H54 (cell line): ENCODE results near the gene GALNT9.
"Not testable (repeated sequence)": the region's sequence is repeated elsewhere in the genome, so short reads cannot be mapped to it uniquely, and the experiment has no call there.

Experiments
- DNase-seq: peaks from one replicate; pipeline ENCODE4 v3.0.0; 2011; ENCODE audit warnings: low spot score, mixed read lengths; ENCODE audit not compliant: insufficient read length
- FAIRE-seq: peaks from 3 replicates; lab custom pipeline; 2011; peaks lifted over from hg19 to GRCh38; lab: Jason Lieb, UNC
- POLR2A ChIP-seq: IDR thresholded peaks from 2 replicates; pipeline ENCODE4 v1.6.1; 2011; ENCODE audit warnings: low read depth, mild to moderate bottlenecking, low read length

The GALNT9 gene

GRCh38 chr12:132248453-132249167 is 80.8 kb downstream of the GALNT9 start:
- FAIRE-seq: no peak
- no peak for TF ChIP-seq POLR2A
- no peak for DNase-seq

DNA sequence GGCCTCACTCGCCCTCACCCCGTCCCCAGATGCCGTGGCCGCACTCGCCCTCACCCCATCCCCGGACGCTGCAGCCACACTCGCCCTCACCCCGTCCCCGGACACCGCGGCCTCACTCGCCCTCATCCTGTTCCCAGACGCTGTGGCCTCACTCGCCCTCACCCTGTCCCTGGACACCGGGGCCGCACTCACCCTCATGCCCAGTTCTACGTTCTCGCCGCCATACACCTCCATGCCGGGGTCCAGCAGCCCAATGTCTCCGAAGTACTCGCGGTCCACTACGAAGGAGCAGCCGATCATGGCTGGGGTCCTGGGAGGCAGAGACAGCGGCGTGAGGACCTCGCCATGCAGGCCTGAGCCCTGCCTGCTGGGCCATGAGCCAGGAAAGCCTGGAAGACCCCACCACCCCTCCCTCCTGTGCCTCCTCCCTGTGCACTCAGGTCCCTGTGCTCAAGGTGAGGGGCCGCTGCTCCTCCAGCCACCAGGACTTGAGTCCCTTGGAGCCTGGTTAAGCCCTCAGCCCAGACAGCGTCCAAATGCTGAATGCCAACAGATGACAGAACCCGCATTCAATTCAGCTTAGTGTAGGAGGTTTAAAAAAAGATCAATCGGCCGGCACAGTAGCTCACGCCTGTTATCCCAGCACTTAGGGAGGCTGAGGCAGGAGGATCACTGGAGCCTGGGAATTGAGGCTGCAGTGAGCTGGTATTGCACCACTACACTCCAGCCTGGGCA is 81.5 kb downstream of the GALNT9 start:
- TF ChIP-seq POLR2A: no peak
- no peak for DNase-seq
- FAIRE-seq: no peak

DNA sequence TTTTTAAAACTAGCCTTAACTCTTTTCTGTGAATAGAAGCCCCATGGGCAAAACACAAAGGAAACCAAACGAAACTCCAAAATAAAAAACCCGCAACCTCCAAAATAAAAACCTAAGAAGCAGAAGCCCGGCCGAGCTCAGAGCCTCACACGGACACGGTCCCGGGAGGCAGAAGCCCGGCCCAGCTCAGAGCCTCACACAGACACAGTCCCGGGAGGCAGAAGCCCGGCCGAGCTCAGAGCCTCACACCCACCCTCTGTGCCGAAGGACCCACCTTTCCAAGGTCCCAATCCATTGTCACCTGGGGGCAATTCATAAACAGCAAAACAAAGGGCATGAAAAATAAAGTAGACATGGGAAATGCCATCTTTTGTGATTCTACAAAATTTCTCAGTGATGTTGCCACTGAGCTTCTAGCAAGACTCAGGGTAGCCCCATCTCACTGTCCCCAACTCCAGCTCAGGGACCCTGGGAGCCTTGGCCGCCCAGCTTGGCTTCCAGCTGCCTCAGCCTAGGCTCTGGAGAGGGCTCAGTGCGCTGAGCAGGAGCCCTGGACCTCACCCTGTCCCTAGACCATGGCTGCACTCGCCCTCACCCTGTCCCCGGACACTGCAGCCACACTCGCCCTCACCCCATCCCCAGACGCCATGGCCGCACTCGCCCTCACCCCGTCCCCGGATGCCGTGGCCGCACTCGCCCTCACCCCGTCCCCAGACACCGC is 82.2 kb downstream of the GALNT9 start:
- DNase-seq (no peak), FAIRE-seq (no peak)
- TF ChIP-seq POLR2A: no peak

GRCh38 chr12:132245521-132246101 is 83.8 kb downstream of the GALNT9 start:
- FAIRE-seq (no peak), DNase-seq (no peak)
- TF ChIP-seq POLR2A: no peak

DNA sequence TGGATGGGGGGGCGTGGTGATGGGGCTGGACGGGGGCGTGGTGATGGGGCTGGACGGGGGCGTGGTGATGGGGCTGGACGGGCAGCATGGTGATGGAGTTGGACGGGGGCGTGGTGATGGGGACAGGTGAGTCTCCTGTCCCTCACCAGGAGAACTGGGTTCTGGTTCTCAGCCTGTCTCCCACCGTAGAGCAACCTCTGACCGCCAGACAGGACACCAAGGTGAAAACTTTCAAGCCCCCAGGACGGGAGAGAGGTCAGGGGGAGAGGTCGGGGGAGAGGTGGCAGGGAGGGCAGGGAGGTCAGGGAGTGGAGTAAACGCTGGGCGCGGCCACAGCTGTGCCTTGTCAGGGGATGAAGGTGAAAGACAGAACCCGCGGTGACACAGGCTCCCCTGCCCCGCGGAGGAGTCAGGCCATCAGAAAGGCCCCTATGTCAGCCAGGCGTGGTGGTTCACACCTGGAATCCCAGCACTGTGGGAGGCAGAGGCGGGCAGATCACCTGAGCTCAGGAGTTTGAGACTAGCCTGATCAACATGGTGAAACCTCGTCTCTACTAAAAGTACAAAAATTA is 84.6 kb downstream of the GALNT9 start:
- no peak for TF ChIP-seq POLR2A
- DNase-seq (no peak), FAIRE-seq (no peak)

DNA sequence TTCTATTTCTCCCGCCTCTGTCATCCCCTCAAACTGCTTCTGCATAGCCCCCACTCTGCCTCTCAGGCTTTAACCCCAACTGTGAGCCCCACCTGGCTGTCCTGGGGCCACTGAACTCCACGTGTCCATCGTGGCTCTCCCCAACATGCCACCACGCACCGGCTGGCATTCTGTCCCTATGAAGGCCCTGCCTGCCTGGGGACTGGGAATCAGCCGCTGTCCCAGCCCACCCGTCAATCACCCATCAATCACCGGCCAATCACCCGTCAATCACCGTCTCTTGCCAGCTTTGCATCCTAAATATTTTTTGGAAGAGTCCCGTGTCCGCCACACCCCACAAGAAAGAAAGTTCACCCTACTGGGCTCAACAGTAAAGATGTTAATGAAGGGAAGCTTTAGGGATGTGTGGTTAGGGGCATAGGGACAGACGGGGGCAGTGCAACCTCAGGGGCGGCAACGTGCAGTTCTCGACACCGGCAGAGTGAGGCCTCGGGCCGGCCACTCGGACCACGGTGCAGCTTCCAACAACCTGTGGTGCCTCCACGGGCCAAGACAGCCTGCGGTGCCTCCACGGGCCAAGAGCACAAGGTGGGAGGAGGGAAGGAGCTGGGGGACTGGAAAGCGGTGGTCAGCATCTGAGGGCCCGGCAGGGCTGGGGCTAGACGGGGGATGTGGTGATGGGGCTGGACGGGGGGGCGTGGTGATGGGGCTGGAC is 85.6 kb downstream of the GALNT9 start:
- TF ChIP-seq POLR2A: no peak
- FAIRE-seq (no peak), DNase-seq (no peak)

- not testable (repeated sequence) for DNase-seq, FAIRE-seq
Measured at GRCh38 chr12:132243171-132243570, 86.2 kb downstream of the GALNT9 start.

DNA sequence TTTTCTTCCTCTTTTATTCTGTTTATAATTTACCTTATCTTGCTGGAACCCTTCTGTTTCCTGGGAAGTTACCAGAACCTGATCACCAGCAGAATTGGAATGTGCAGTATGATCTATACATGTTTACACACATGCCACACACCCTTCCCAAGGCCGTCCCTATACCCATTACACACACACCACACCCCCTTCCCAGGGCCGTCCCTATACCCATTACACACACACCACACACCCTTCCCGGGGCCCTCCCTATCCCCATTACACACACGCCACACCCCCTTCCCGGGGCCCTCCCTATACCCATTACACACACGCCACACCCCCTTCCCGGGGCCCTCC is 88.8 kb downstream of the GALNT9 start:
- not testable (repeated sequence) for FAIRE-seq, DNase-seq

DNA sequence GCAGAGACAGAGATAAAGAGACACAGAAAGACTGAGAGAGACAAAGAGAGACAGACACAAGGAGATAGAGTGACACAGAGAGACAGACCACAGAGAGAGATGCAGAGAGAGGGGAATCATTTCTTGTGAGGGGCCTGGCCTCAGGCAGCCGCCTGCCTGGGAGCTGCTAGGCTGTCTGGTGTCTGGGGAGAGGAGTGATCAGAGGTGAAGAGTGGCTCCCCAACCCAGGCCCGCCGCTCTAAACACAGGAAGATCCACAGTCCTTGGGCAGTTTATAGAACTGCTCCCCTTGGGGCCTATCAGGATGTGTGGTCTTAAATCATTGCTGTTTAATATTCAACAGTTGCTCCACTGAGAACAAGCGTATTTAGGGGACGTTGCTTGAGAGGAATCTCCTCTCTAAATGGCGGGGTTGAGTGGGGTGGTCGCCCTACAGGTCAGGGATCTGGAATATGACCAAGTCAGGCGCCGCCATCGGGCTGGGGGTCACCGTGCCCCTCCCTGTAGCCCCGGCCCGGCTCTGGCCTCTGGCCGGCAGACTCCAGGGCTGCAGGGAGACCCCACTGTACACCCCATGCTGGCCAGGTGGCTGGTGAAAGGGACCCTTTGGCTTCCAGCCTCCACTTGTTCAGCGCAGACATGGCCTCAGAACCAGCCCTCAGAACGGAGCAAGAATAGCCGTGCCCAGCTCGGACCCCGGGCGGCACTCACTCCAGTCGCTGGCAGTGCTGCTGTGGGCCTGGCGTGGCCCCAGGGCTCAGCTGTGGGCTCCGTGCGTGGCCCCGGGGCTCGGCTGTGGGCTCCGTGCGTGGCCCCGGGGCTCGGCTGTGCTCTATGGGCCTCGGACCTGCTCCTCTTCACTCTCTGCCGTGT is 89.4 kb downstream of the GALNT9 start:
- FAIRE-seq (no peak), DNase-seq (no peak)
- no peak for TF ChIP-seq POLR2A

DNA sequence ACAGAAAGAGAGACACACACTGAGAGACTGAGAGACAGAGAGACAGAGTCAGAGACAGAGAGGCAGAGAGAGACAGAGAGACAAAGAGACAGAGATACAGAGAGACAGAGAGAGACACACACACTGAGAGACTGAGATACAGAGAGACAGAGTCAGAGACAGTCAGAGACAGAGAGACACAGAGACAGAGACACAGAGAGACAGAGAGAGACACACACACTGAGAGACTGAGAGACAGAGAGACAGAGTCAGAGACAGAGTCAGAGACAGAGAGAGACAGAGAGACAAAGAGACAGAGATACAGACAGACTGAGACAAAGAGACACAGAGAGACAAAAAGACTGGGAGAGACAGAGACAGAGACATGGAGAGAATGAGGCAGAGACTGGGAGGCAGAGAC is 90.0 kb downstream of the GALNT9 start:
- no peak for DNase-seq
- FAIRE-seq: no peak
- TF ChIP-seq POLR2A: no peak

DNA sequence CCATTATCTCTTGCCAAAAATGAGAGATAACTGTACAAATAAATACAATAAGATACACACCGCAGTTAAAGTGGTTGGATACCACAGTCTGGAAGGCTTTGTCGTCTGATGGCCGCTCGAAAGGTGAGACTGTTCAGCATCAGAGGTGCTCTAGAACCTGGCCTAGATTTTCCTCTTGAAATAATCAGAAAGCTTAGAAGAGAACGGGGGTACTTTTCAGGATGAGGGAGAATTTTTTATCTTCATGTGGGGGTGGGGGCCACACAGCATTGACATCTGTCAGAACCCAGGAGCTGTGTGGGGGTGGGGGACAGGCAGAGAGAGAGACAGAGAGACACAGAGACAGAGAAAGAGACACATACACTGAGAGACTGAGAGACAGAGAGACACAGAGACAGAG is 90.5 kb downstream of the GALNT9 start:
- no peak for DNase-seq
- FAIRE-seq: no peak
- TF ChIP-seq POLR2A: no peak

GRCh38 chr12:132238488-132238854 is 90.9 kb downstream of the GALNT9 start:
- DNase-seq: no peak
- no peak for FAIRE-seq
- TF ChIP-seq POLR2A: no peak

DNA sequence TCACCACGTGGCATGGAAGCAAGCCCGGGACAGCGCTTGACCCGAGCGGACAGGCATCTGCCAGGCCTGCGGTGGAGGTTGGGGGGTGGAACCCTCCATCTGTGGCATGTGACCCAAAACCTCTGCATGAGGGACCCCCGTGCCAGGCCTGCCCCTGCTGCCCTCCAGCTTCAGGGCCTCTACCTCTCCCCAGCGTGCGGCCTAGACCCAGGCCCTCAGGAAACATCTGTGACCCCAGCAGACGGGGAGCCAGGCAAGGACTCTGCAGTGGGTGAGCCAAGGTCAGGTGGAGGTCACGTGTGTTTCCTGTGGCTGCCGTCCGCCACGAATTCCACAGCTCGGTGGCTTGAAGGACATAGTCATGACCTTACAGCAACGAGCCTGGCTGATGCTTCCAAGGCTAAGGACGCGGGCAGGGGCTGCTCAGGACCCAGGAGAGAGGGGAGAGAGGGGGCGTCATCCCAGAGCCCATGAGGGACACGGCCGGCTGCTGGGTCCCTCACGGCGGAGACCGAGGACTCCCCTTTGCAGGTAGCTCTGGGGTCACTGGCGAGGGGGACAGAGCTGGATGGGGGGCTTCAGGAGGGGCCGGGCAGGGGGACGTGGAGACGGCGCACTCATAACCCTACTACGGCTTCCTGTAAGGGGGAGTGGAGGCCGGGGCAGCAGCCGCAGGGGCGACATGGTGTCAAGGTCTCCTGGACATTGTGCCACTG is 91.5 kb downstream of the GALNT9 start:
- no peak for TF ChIP-seq POLR2A
- no peak for DNase-seq
- no peak for FAIRE-seq
